ENCODE data around the gene MAVS.
A peak's percentile ranks its signal among the peaks of the same experiment; 100 is the strongest.

The MAVS gene

DNA sequence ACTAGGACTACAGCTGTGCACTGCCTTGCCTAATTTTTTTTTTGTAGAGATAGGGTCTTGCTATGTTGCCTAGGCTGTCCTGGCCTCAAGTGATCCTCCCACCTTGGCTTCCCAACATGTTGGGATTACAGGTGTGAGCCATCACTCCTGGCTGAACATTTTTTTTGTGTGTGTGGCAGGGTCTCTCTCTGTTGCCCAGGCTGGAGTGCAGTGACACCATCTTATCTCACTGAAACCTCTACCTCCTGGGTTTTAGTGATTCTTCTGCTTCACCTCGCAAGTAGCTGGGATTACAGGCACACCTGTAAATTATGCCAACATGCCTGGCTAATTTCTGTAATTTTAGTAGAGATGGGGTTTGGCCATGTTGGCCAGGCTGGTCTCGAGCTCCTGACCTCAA, 67.8 kb downstream of the MAVS start:
- TF ChIP-seq MYC (IDR thresholded peaks at IDR 0.05; ENCODE audit: low read depth, low read length), result no peak
- no peak for TF ChIP-seq POLR2A (IDR thresholded peaks at IDR 0.05; ENCODE audit: extremely low read depth, insufficient read length)
- TF ChIP-seq, protein P1, sequence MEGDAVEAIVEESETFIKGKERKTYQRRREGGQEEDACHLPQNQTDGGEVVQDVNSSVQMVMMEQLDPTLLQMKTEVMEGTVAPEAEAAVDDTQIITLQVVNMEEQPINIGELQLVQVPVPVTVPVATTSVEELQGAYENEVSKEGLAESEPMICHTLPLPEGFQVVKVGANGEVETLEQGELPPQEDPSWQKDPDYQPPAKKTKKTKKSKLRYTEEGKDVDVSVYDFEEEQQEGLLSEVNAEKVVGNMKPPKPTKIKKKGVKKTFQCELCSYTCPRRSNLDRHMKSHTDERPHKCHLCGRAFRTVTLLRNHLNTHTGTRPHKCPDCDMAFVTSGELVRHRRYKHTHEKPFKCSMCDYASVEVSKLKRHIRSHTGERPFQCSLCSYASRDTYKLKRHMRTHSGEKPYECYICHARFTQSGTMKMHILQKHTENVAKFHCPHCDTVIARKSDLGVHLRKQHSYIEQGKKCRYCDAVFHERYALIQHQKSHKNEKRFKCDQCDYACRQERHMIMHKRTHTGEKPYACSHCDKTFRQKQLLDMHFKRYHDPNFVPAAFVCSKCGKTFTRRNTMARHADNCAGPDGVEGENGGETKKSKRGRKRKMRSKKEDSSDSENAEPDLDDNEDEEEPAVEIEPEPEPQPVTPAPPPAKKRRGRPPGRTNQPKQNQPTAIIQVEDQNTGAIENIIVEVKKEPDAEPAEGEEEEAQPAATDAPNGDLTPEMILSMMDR (IDR thresholded peaks at IDR 0.05; ENCODE audit: low read depth, low read length), result no peak
- TF ChIP-seq MAX (IDR thresholded peaks at IDR 0.05; ENCODE audit: low read depth, low read length), result no peak
- H3K4me3 ChIP-seq (ENCODE audit: low read depth, low read length), result no peak overlapping the region
- no peak for DNase-seq (ENCODE audit: low read depth)

GRCh38 chr20:3915691-3916090, 69.1 kb downstream of the MAVS start:
- no peak for DNase-seq (ENCODE audit: low read depth)
- no peak for TF ChIP-seq MAX (IDR thresholded peaks at IDR 0.05; ENCODE audit: low read depth, low read length)
- no peak for TF ChIP-seq POLR2A (IDR thresholded peaks at IDR 0.05; ENCODE audit: extremely low read depth, insufficient read length)
- no peak for TF ChIP-seq MYC (IDR thresholded peaks at IDR 0.05; ENCODE audit: low read depth, low read length)
- TF ChIP-seq, protein P1 (IDR thresholded peaks at IDR 0.05; ENCODE audit: low read depth, low read length), result no peak

GRCh38 chr20:3916364-3916763, 69.7 kb downstream of the MAVS start:
- H3K4me3 ChIP-seq (ENCODE audit: low read depth, low read length), result no peak overlapping the region
- DNase-seq (ENCODE audit: low read depth), result no peak
- TF ChIP-seq POLR2A (IDR thresholded peaks at IDR 0.05; ENCODE audit: extremely low read depth, insufficient read length) (no peak), MAX (IDR thresholded peaks at IDR 0.05; ENCODE audit: low read depth, low read length) (no peak)
- TF ChIP-seq, protein P1 (IDR thresholded peaks at IDR 0.05; ENCODE audit: low read depth, low read length), result no peak

More at GRCh38 chr20:3915691-3916090, 69.1 kb downstream of the MAVS start:
- no peak overlapping the region for H3K4me3 ChIP-seq (ENCODE audit: low read depth, low read length)

GRCh38 chr20:3919352-3919751, 72.7 kb downstream of the MAVS start:
- TF ChIP-seq MYC (IDR thresholded peaks at IDR 0.05; ENCODE audit: low read depth, low read length) (no peak), MAX (IDR thresholded peaks at IDR 0.05; ENCODE audit: low read depth, low read length) (no peak), POLR2A (IDR thresholded peaks at IDR 0.05; ENCODE audit: extremely low read depth, insufficient read length) (no peak)
- TF ChIP-seq, protein P1 (IDR thresholded peaks at IDR 0.05; ENCODE audit: low read depth, low read length), result no peak
- no peak for DNase-seq (ENCODE audit: low read depth)
- no peak overlapping the region for H3K4me3 ChIP-seq (ENCODE audit: low read depth, low read length)

DNA sequence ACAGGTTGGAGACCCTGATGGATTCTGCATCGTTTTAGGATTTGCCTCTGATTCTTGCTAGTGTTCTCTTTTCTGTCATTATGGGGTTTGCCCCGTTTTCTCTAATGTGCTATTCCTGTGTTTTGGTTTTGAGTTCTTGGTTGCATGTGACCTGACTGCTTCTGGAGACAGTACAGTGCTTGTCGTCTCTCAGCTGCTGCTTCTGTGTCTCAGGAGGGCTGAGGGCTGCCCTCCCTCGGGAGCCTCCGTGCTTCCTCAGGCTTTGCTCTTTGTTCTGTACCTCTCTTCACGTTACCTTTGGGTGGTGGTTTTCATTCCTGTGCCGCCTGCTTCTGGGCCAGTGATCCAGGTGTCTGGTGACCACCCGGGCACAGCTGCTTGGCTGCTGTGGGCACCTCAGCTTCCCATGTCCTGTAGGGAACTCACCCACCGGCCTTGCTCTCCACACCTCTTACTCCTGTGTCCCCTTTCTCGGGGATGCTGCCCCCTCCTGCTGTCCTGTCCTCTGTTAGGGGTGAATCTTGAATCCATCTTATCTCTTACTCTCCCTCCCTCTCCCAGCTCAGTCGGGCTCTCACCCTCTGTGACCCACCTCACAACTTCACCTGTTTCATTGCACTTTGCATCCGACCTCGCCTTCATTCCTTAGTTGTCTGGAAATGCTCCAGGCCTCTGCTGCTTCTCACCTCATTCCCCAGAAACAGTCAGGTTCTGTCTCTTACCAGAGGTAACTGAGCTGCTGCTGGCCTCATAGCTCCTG, 75.8 kb downstream of the MAVS start:
- TF ChIP-seq MYC (IDR thresholded peaks at IDR 0.05; ENCODE audit: low read depth, low read length), result no peak
- TF ChIP-seq MAX (IDR thresholded peaks at IDR 0.05; ENCODE audit: low read depth, low read length), result no peak
- TF ChIP-seq, protein P1 (IDR thresholded peaks at IDR 0.05; ENCODE audit: low read depth, low read length), result no peak
- TF ChIP-seq POLR2A (IDR thresholded peaks at IDR 0.05; ENCODE audit: extremely low read depth, insufficient read length), result no peak
- DNase-seq (ENCODE audit: low read depth), result peak; percentile 7
- no peak overlapping the region for H3K4me3 ChIP-seq (ENCODE audit: low read depth, low read length)
